ENCODE data around the gene PHLDB2. TPM values are rescaled to one million over a fixed set of nuclear protein-coding genes. Genes with fewer than 3 reads are reported as not detected.

Gene PHLDB2
- total and polyA plus RNA-seq, 10 of the 15 experiments (the other 5 are each of a cell fraction or from before 2014, with no cell fraction given), result 0.03 to 0.67 (median 0.40) TPM

DNA sequence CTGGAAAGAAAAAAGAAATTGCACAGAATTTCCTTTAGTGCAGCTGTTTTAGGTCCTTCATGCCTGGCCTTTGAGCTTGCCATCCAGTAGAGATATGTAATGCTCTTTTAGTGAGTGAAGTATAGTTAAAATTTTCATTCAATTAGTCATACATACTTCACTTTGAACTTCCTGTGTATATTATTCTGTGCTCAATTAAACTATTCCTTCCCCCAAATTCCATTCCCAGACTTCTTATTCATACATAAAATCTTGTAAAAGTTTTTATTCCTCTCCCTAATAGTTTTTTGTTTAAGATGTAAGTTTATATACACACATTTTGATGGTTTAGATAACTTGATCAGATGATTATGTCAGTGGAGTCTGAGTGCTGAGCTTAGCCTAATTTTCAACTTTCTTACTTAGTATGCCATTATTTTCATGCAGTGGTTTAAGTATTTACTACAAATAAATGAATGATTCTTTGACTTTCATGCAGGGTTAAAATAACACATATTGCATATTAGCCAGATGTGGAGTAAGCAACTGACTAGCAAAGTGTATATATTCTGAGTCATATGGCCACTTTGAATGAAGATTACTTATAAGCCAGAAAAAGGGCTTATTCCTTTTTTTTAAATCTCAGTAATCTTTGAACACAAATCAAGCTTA is 77.3 kb downstream of the PHLDB2 start:
- H3K4me1 ChIP-seq (ENCODE audit: control insufficient read depth, insufficient read depth, low read length), result no peaks in the 10 kb centered on the region
- no peaks in the 10 kb centered on the region for H4K20me1 ChIP-seq (ENCODE audit: control insufficient read depth, insufficient read depth)
- ATAC-seq (no peak), FAIRE-seq (no peak), DNase-seq (ENCODE audit: low read depth, low spot score) (no peak)
- CTCF ChIA-PET, result interaction anchor here (0.7 to 1.1 kb wide), 3 partner anchors 9 to 221 kb away, joined by 3 to 4 read pairs (median 3); no protein-coding TSS in a partner anchor
- BruUV-seq (replicated peaks), result no TSS peak
- no peak overlapping the region for H3K4me2 ChIP-seq (ENCODE audit: control insufficient read depth, insufficient read depth)
- no peak overlapping the region for H2AFZ ChIP-seq (ENCODE audit: control insufficient read depth, low read depth, low read length)
- H3K79me2 ChIP-seq (ENCODE audit: control insufficient read depth, insufficient read depth, low read length), result no peaks in the 10 kb centered on the region
- in situ Hi-C loops (cut with MboI), result no loop called here
- TF ChIP-seq, protein P1, sequence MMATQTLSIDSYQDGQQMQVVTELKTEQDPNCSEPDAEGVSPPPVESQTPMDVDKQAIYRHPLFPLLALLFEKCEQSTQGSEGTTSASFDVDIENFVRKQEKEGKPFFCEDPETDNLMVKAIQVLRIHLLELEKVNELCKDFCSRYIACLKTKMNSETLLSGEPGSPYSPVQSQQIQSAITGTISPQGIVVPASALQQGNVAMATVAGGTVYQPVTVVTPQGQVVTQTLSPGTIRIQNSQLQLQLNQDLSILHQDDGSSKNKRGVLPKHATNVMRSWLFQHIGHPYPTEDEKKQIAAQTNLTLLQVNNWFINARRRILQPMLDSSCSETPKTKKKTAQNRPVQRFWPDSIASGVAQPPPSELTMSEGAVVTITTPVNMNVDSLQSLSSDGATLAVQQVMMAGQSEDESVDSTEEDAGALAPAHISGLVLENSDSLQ (IDR thresholded peaks at IDR 0.05), result no peak
- no peak for TF ChIP-seq IRF4 (IDR thresholded peaks at IDR 0.05; ENCODE audit: low read depth, low read length)
- no peak for TF ChIP-seq ZNF217 (IDR thresholded peaks at IDR 0.05)
- TF ChIP-seq, protein P2, sequence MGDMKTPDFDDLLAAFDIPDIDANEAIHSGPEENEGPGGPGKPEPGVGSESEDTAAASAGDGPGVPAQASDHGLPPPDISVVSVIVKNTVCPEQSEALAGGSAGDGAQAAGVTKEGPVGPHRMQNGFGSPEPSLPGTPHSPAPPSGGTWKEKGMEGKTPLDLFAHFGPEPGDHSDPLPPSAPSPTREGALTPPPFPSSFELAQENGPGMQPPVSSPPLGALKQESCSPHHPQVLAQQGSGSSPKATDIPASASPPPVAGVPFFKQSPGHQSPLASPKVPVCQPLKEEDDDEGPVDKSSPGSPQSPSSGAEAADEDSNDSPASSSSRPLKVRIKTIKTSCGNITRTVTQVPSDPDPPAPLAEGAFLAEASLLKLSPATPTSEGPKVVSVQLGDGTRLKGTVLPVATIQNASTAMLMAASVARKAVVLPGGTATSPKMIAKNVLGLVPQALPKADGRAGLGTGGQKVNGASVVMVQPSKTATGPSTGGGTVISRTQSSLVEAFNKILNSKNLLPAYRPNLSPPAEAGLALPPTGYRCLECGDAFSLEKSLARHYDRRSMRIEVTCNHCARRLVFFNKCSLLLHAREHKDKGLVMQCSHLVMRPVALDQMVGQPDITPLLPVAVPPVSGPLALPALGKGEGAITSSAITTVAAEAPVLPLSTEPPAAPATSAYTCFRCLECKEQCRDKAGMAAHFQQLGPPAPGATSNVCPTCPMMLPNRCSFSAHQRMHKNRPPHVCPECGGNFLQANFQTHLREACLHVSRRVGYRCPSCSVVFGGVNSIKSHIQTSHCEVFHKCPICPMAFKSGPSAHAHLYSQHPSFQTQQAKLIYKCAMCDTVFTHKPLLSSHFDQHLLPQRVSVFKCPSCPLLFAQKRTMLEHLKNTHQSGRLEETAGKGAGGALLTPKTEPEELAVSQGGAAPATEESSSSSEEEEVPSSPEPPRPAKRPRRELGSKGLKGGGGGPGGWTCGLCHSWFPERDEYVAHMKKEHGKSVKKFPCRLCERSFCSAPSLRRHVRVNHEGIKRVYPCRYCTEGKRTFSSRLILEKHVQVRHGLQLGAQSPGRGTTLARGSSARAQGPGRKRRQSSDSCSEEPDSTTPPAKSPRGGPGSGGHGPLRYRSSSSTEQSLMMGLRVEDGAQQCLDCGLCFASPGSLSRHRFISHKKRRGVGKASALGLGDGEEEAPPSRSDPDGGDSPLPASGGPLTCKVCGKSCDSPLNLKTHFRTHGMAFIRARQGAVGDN (IDR thresholded peaks at IDR 0.05), result no peak
- TF ChIP-seq, protein P3, sequence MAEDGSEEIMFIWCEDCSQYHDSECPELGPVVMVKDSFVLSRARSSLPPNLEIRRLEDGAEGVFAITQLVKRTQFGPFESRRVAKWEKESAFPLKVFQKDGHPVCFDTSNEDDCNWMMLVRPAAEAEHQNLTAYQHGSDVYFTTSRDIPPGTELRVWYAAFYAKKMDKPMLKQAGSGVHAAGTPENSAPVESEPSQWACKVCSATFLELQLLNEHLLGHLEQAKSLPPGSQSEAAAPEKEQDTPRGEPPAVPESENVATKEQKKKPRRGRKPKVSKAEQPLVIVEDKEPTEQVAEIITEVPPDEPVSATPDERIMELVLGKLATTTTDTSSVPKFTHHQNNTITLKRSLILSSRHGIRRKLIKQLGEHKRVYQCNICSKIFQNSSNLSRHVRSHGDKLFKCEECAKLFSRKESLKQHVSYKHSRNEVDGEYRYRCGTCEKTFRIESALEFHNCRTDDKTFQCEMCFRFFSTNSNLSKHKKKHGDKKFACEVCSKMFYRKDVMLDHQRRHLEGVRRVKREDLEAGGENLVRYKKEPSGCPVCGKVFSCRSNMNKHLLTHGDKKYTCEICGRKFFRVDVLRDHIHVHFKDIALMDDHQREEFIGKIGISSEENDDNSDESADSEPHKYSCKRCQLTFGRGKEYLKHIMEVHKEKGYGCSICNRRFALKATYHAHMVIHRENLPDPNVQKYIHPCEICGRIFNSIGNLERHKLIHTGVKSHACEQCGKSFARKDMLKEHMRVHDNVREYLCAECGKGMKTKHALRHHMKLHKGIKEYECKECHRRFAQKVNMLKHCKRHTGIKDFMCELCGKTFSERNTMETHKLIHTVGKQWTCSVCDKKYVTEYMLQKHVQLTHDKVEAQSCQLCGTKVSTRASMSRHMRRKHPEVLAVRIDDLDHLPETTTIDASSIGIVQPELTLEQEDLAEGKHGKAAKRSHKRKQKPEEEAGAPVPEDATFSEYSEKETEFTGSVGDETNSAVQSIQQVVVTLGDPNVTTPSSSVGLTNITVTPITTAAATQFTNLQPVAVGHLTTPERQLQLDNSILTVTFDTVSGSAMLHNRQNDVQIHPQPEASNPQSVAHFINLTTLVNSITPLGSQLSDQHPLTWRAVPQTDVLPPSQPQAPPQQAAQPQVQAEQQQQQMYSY (CRISPR knock-in tag; IDR thresholded peaks at IDR 0.05), result no peak
- no peak for TF ChIP-seq EGR1 (IDR thresholded peaks at IDR 0.05; ENCODE audit: borderline replicate concordance in 1 of 2, low read depth in 2 of 2, low read length in 2 of 2)
- TF ChIP-seq EP300 (IDR thresholded peaks at IDR 0.05; ENCODE audit: borderline replicate concordance in 1 of 2, control insufficient read depth in 1 of 2, low read depth in 2 of 2, low read length in 2 of 2), result no peak
- no peak for TF ChIP-seq POLR2AphosphoS5 (IDR thresholded peaks at IDR 0.05; ENCODE audit: low read length)
- TF ChIP-seq JUND (IDR thresholded peaks at IDR 0.05; ENCODE audit: low read depth, low read length), result no peak
- TF ChIP-seq CBX5 (IDR thresholded peaks at IDR 0.05; ENCODE audit: low read depth), result no peak
- TF ChIP-seq SMARCA5 (IDR thresholded peaks at IDR 0.05), result no peak
- no peak for TF ChIP-seq MEF2A (IDR thresholded peaks at IDR 0.05; ENCODE audit: insufficient read depth, low read depth, low read length)
- TF ChIP-seq RUNX3 (IDR thresholded peaks at IDR 0.05; ENCODE audit: low read length), result no peak
- TF ChIP-seq, protein P4, sequence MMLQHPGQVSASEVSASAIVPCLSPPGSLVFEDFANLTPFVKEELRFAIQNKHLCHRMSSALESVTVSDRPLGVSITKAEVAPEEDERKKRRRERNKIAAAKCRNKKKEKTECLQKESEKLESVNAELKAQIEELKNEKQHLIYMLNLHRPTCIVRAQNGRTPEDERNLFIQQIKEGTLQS (IDR thresholded peaks at IDR 0.05; ENCODE audit: borderline replicate concordance, extremely low read depth, low read depth, low read length), result no peak
- no peaks in the 10 kb centered on the region for H3K9me3 ChIP-seq (replicated peaks; ENCODE audit: control insufficient read depth, insufficient read depth, low read length)
- SMC1A ChIA-PET (ENCODE audit: uncharacterized antibody, unreplicated experiment), result interaction anchor here (0.5 to 1.3 kb wide), 4 partner anchors 32 to 221 kb away, joined by 3 to 4 read pairs (median 3); no protein-coding TSS in a partner anchor
- no peak overlapping the region for H3K27ac ChIP-seq (ENCODE audit: control insufficient read depth, insufficient read depth)
- no peak overlapping the region for H3K4me3 ChIP-seq
- RAD21 ChIA-PET (ENCODE audit: unreplicated experiment), result interaction anchor here (1.5 kb wide), 1 partner anchor 78 kb away, joined by 3 read pairs; no protein-coding TSS in a partner anchor
- POLR2A ChIA-PET, result no interaction called here
- no peaks in the 10 kb centered on the region for H3K27me3 ChIP-seq (replicated peaks in 1 of 2; ENCODE audit: control insufficient read depth in 2 of 2, insufficient read depth in 2 of 2, low read length in 1 of 2)
- intact Hi-C loops (cut with micrococcal nuclease; ENCODE audit: unreplicated experiment), result no loop called here
- no peaks in the 10 kb centered on the region for H3K36me3 ChIP-seq (ENCODE audit: control insufficient read depth in 2 of 2, insufficient read depth in 2 of 2, low read length in 1 of 2)
- no peak overlapping the region for H3K9ac ChIP-seq (ENCODE audit: control insufficient read depth, insufficient read depth, low read length)
